ENCODE measurements around the gene PPP2R2C.

The PPP2R2C gene

GRCh38 chr4:6326312-6327060 is 145.9 kb downstream of the PPP2R2C start:
- Mint-ChIP-seq H3K4me3 (no peak overlapping the region), H3K27ac (no peak overlapping the region), H3K4me1 (ENCODE audit: low read depth) (no peaks in the 10 kb centered on the region), H3K9me3 (ENCODE audit: low read depth) (no peaks in the 10 kb centered on the region), H3K27me3 (peaks cover 9% of the 10 kb centered on the region), H3K36me3 (no peaks in the 10 kb centered on the region)

GRCh38 chr4:6325788-6326290 is 146.6 kb downstream of the PPP2R2C start:
- H3K27me3 Mint-ChIP-seq = peaks cover 9% of the 10 kb centered on the region

GRCh38 chr4:6324999-6325787 is 147.2 kb downstream of the PPP2R2C start:
- Mint-ChIP-seq H3K36me3 (no peaks in the 10 kb centered on the region), H3K4me3 (no peak overlapping the region), H3K27me3 (peaks cover 10% of the 10 kb centered on the region), H3K9me3 (ENCODE audit: low read depth) (no peaks in the 10 kb centered on the region), H3K27ac (no peak overlapping the region), H3K4me1 (ENCODE audit: low read depth) (no peaks in the 10 kb centered on the region)

More at GRCh38 chr4:6325788-6326290, 146.6 kb downstream of the PPP2R2C start:
- Mint-ChIP-seq H3K27ac (no peak overlapping the region), H3K4me1 (ENCODE audit: low read depth) (no peaks in the 10 kb centered on the region), H3K9me3 (ENCODE audit: low read depth) (no peaks in the 10 kb centered on the region), H3K36me3 (no peaks in the 10 kb centered on the region), H3K4me3 (no peak overlapping the region)

GRCh38 chr4:6324461-6324998 is 147.9 kb downstream of the PPP2R2C start:
- Mint-ChIP-seq H3K36me3 (no peaks in the 10 kb centered on the region), H3K4me1 (ENCODE audit: low read depth) (no peaks in the 10 kb centered on the region), H3K9me3 (ENCODE audit: low read depth) (no peaks in the 10 kb centered on the region), H3K4me3 (no peak overlapping the region), H3K27me3 (peaks cover 12% of the 10 kb centered on the region), H3K27ac (no peak overlapping the region)

- Mint-ChIP-seq H3K9me3 (ENCODE audit: low read depth) (no peaks in the 10 kb centered on the region), H3K36me3 (no peaks in the 10 kb centered on the region), H3K27ac (no peak overlapping the region), H3K4me1 (ENCODE audit: low read depth) (no peaks in the 10 kb centered on the region), H3K4me3 (no peak overlapping the region), H3K27me3 (peaks cover 9% of the 10 kb centered on the region)
Measured at GRCh38 chr4:6322761-6323566, 149.4 kb downstream of the PPP2R2C start.

GRCh38 chr4:6322067-6322760 is 150.2 kb downstream of the PPP2R2C start:
- Mint-ChIP-seq H3K27ac (no peak overlapping the region), H3K36me3 (no peaks in the 10 kb centered on the region), H3K27me3 (peaks cover 7% of the 10 kb centered on the region), H3K4me1 (ENCODE audit: low read depth) (no peaks in the 10 kb centered on the region), H3K9me3 (ENCODE audit: low read depth) (no peaks in the 10 kb centered on the region), H3K4me3 (no peak overlapping the region)

- peaks cover 7% of the 10 kb centered on the region for H3K27me3 Mint-ChIP-seq
- H3K4me1 Mint-ChIP-seq (ENCODE audit: low read depth) = no peaks in the 10 kb centered on the region
- no peak overlapping the region for H3K4me3 Mint-ChIP-seq
- no peaks in the 10 kb centered on the region for H3K36me3 Mint-ChIP-seq
- H3K9me3 Mint-ChIP-seq (ENCODE audit: low read depth) = no peaks in the 10 kb centered on the region
- H3K27ac Mint-ChIP-seq = no peak overlapping the region
Measured at GRCh38 chr4:6321361-6321760, 151.1 kb downstream of the PPP2R2C start.

GRCh38 chr4:6320663-6321062 is 151.8 kb downstream of the PPP2R2C start:
- Mint-ChIP-seq H3K9me3 (ENCODE audit: low read depth) (no peaks in the 10 kb centered on the region), H3K27me3 (peaks cover 5% of the 10 kb centered on the region), H3K4me3 (no peak overlapping the region), H3K36me3 (no peaks in the 10 kb centered on the region), H3K4me1 (ENCODE audit: low read depth) (no peaks in the 10 kb centered on the region), H3K27ac (no peak overlapping the region)

GRCh38 chr4:6319530-6320150 is 152.8 kb downstream of the PPP2R2C start:
- peaks cover 5% of the 10 kb centered on the region for H3K27me3 Mint-ChIP-seq
- no peaks in the 10 kb centered on the region for H3K9me3 Mint-ChIP-seq (ENCODE audit: low read depth)
- no peaks in the 10 kb centered on the region for H3K36me3 Mint-ChIP-seq
- no peak overlapping the region for H3K27ac Mint-ChIP-seq
- H3K4me1 Mint-ChIP-seq (ENCODE audit: low read depth) = no peaks in the 10 kb centered on the region
- H3K4me3 Mint-ChIP-seq = no peak overlapping the region

GRCh38 chr4:6318206-6318605 is 154.2 kb downstream of the PPP2R2C start:
- Mint-ChIP-seq H3K27me3 (peaks cover 5% of the 10 kb centered on the region), H3K4me3 (no peak overlapping the region), H3K9me3 (ENCODE audit: low read depth) (no peaks in the 10 kb centered on the region), H3K36me3 (no peaks in the 10 kb centered on the region), H3K27ac (no peak overlapping the region), H3K4me1 (ENCODE audit: low read depth) (no peaks in the 10 kb centered on the region)

GRCh38 chr4:6316461-6317003 is 155.9 kb downstream of the PPP2R2C start:
- H3K27ac Mint-ChIP-seq = no peak overlapping the region
- peaks cover 6% of the 10 kb centered on the region for H3K27me3 Mint-ChIP-seq
- H3K4me1 Mint-ChIP-seq (ENCODE audit: low read depth) = no peaks in the 10 kb centered on the region
- no peaks in the 10 kb centered on the region for H3K9me3 Mint-ChIP-seq (ENCODE audit: low read depth)
- no peak overlapping the region for H3K4me3 Mint-ChIP-seq
- no peaks in the 10 kb centered on the region for H3K36me3 Mint-ChIP-seq

- Mint-ChIP-seq H3K27ac (no peak overlapping the region), H3K27me3 (peaks cover 8% of the 10 kb centered on the region), H3K4me1 (ENCODE audit: low read depth) (peaks cover 13% of the 10 kb centered on the region), H3K4me3 (no peak overlapping the region), H3K36me3 (no peaks in the 10 kb centered on the region), H3K9me3 (ENCODE audit: low read depth) (no peaks in the 10 kb centered on the region)
Measured at GRCh38 chr4:6313216-6313615, 159.2 kb downstream of the PPP2R2C start.

- Mint-ChIP-seq H3K9me3 (ENCODE audit: low read depth) (no peaks in the 10 kb centered on the region), H3K4me1 (ENCODE audit: low read depth) (peaks cover 13% of the 10 kb centered on the region), H3K4me3 (peak overlapping the region; percentile 81), H3K27me3 (peaks cover 10% of the 10 kb centered on the region), H3K27ac (no peak overlapping the region), H3K36me3 (no peaks in the 10 kb centered on the region)
Measured at GRCh38 chr4:6309777-6310176, 162.6 kb downstream of the PPP2R2C start.

Data from activated naive CD8-positive, alpha-beta T cell (primary cell).